ENCODE results near the gene MED27.

DNA sequence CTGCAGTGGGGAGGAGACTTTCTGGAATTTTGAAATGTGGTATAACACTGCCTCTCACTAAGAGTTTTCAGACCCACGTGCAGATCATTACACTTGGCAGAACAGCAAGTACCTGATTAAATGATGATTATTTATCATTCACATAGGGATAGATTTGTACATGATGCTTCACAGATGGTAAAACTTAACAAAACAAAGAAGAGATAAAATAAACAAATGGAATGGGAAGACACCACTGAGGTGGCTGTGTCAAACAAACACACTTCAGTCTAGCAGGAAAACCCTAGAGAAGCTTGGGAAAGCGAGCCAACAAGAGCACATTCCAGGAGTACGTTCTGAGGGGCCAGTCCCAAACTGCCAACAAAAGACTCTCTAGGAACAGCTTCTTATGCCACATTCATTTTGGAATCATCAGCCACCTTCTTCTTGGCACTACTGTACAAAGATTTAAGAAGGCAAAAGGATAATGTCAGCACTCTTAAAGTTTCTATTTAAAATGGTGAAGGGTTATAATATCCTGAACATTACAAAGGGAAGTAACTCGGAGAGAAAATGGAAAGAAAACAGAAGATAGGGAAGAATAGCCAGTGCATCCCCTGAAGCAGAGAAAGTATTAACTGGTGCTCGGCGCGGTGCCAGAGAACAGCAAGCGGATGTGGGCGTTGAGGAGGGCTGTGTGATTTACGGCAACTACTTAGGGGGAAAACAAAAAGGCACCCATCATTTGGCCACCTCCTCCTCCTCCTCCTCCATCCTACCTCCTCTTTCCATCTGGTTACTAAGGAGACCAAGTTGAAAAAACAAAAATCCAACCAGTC lies 1.6 kb downstream of the MED27 start:
- TF ChIP-seq, protein P1, sequence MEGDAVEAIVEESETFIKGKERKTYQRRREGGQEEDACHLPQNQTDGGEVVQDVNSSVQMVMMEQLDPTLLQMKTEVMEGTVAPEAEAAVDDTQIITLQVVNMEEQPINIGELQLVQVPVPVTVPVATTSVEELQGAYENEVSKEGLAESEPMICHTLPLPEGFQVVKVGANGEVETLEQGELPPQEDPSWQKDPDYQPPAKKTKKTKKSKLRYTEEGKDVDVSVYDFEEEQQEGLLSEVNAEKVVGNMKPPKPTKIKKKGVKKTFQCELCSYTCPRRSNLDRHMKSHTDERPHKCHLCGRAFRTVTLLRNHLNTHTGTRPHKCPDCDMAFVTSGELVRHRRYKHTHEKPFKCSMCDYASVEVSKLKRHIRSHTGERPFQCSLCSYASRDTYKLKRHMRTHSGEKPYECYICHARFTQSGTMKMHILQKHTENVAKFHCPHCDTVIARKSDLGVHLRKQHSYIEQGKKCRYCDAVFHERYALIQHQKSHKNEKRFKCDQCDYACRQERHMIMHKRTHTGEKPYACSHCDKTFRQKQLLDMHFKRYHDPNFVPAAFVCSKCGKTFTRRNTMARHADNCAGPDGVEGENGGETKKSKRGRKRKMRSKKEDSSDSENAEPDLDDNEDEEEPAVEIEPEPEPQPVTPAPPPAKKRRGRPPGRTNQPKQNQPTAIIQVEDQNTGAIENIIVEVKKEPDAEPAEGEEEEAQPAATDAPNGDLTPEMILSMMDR (conservative IDR thresholded peaks at IDR 0.05): no peak
- TF ChIP-seq ZFX (IDR thresholded peaks at IDR 0.05): no peak

All from C4-2B (cell line).